ENCODE results near the gene NAMPT.

Gene NAMPT

DNA sequence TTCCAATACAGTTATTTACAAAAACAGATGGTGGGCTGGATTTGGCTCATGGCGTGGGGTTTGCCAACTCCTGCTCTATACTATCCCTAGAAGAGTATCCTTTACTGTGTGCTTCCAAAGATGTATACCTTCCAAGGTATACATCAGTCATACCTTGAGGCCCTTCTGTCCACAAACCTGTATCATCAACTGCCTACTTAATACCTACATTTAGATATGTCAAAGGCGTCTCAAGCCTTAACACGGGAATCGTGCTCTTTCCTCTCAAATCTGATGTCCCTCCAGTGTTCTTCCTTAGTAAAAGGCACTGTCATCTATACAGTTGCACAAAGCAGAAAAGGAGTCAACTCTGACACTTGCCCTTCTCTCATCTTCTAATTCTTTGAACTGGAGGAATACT lies 36.9 kb downstream of the NAMPT start:
- Histone ChIP-seq H3K27me3 (ENCODE audit: insufficient read depth, poor library complexity, severe bottlenecking) (no peaks in the 10 kb centered on the region), H3K4me3 (replicated peaks; ENCODE audit: insufficient read depth, low read length) (no peak overlapping the region), H3K27ac (replicated peaks) (no peak overlapping the region)
- no peak for DNase-seq (ENCODE audit: low read depth in 1 of 2, low spot score in 1 of 2)
- TF ChIP-seq GABPA (IDR thresholded peaks at IDR 0.05; ENCODE audit: low read depth) (no peak), CTCF (IDR thresholded peaks at IDR 0.05; ENCODE audit: insufficient read depth, low read length) (no peak), POLR2AphosphoS5 (IDR thresholded peaks at IDR 0.05; ENCODE audit: low read depth) (no peak), REST (IDR thresholded peaks at IDR 0.05; ENCODE audit: insufficient replicate concordance, low read depth) (no peak)

DNA sequence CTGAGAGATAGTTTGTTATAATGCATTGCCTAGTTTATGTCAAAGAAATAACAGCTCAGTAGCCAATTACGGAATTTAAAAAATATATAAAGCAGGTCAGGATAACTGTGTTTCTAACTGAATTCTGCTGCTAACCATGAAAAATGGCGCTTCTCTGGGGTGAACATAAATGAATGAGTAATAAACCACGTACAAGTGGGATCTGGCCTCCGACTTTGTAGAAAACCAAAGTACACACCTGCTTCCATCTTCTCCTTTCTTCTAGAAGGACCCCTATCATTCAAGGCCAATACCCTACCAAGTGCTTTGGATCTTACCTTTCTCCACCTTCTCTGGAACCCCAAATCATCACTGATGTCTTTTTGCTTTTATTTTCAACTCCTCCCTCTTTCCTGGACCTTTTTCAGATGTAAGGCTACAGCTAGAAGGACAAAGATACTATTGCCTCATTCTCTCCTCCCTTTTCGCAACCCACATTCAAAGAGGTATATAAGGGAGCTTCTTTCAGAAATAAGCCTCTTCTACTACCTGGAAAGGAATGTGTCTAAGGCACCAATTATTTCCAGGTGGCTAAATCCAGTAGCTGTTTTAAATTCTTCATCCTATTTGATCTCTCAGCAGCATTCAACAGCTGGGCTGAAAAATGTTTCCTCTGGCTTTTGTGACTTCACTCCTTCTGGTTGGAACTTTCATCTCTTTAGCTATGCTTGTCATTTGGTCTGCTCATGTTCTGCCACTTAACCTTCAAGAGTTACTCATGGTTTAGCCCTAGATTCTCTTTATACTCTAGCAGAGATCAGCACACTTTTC lies 37.7 kb downstream of the NAMPT start:
- DNase-seq (ENCODE audit: low read depth in 1 of 2, low spot score in 1 of 2), result no peak
- no peak for TF ChIP-seq REST (IDR thresholded peaks at IDR 0.05; ENCODE audit: insufficient replicate concordance, low read depth)
- no peak for TF ChIP-seq POLR2AphosphoS5 (IDR thresholded peaks at IDR 0.05; ENCODE audit: low read depth)
- TF ChIP-seq SPI1 (IDR thresholded peaks at IDR 0.05; ENCODE audit: borderline replicate concordance, low read depth), result no peak
- TF ChIP-seq CTCF (IDR thresholded peaks at IDR 0.05; ENCODE audit: insufficient read depth, low read length), result no peak
- TF ChIP-seq GABPA (IDR thresholded peaks at IDR 0.05; ENCODE audit: low read depth), result no peak
- no peak overlapping the region for H3K4me3 ChIP-seq (replicated peaks; ENCODE audit: insufficient read depth, low read length)
- H3K27me3 ChIP-seq (ENCODE audit: insufficient read depth, poor library complexity, severe bottlenecking), result no peaks in the 10 kb centered on the region
- no peak overlapping the region for H3K27ac ChIP-seq (replicated peaks)

DNA sequence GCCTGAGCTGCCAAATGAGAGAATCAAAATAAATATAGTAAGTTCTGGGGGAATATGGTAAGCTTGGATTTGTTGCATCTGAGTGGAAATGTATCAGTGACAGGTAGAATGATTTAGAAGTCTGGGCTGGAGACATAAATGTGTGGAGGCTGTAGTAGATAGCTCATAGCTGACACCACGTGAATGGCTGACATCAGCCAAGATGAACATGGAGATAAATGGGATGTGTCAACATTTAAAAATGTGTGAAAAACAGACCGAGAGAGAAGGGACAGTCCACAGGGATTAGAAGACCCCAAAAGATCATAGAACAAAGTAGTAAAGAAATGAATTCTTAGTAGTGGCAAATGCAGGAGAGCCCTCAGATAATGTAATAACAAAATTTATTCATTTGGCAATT lies 40.9 kb downstream of the NAMPT start:
- Histone ChIP-seq H3K4me3 (replicated peaks; ENCODE audit: insufficient read depth, low read length) (no peak overlapping the region), H3K27ac (replicated peaks) (no peak overlapping the region), H3K27me3 (ENCODE audit: insufficient read depth, poor library complexity, severe bottlenecking) (no peaks in the 10 kb centered on the region)
- DNase-seq (ENCODE audit: low read depth in 1 of 2, low spot score in 1 of 2), result no peak
- TF ChIP-seq SPI1 (IDR thresholded peaks at IDR 0.05; ENCODE audit: borderline replicate concordance, low read depth) (no peak), REST (IDR thresholded peaks at IDR 0.05; ENCODE audit: insufficient replicate concordance, low read depth) (no peak), POLR2AphosphoS5 (IDR thresholded peaks at IDR 0.05; ENCODE audit: low read depth) (no peak), GABPA (IDR thresholded peaks at IDR 0.05; ENCODE audit: low read depth) (no peak), CTCF (IDR thresholded peaks at IDR 0.05; ENCODE audit: insufficient read depth, low read length) (no peak)
